ENCODE data around the gene SQSTM1.

GRCh38 chr5:179858241-179858585, 37.5 kb downstream of the SQSTM1 start:
- TF ChIP-seq CTCF (IDR thresholded peaks at IDR 0.05; ENCODE audit: poor library complexity): no peak
- no peak for TF ChIP-seq EZH2 (IDR thresholded peaks at IDR 0.05; ENCODE audit: borderline replicate concordance)

Data from hepatocyte (in vitro differentiated cells).